ENCODE data around the gene KCNN3. TPM values are rescaled to one million over a fixed set of nuclear protein-coding genes. Genes with fewer than 3 reads are reported as not detected.

Gene KCNN3
- total and polyA plus RNA-seq, 2 donors (not counting 1 experiment from before 2014, with no cell fraction given), result 0.17 to 0.82 TPM

DNA sequence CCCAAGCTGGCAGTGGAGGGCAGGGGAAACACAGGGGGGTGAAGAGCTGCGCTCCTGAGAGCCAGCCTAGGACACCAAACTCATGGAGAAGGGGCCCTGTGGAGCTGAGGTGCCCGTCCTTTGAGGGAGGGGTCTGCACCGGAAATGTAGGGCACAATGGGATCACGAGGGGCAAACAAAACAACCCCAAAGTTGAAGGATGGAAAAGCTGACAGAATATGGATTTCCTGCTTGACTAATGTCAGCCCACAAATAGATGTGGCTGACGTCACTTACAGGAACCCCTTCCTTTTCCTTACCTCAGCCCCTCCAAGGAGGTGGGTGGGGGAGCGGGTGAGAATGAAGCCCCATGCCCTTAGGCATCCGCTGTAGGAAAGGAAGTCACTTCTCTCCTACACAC is 110.9 kb downstream of the KCNN3 start:
- CTCF ChIA-PET, result interaction anchor here (0.8 to 7.8 kb wide), 5 partner anchors 10 to 294 kb away, joined by 3 to 62 read pairs (median 15); no protein-coding TSS in a partner anchor
- Histone ChIP-seq H3K4me1 (ENCODE audit: control insufficient read depth in 2 of 2, insufficient read depth in 2 of 2, low read length in 2 of 2) (peaks cover 3 to 9% of the 10 kb centered on the region in 2 donors), H3K27me3 (replicated peaks in 1 of 4; ENCODE audit: control extremely low read depth in 1 of 4, control insufficient read depth in 3 of 4, insufficient read depth in 4 of 4, low read length in 3 of 4) (peaks cover 0 to 33% (median 11%) of the 10 kb centered on the region in 4 experiments), H3K79me2 (ENCODE audit: control insufficient read depth, insufficient read depth, low read length) (no peaks in the 10 kb centered on the region), H3K36me3 (replicated peaks in 1 of 2; ENCODE audit: control extremely low read depth in 1 of 2, control insufficient read depth in 1 of 2, extremely low read depth in 1 of 2, insufficient read depth in 2 of 2, low read length in 1 of 2) (no peaks in the 10 kb centered on the region), H3K4me2 (replicated peaks; ENCODE audit: low read depth, low read length, poor library complexity, severe bottlenecking) (no peak overlapping the region), H3K9me3 (ENCODE audit: control extremely low read depth in 1 of 3, control insufficient read depth in 2 of 3, insufficient read depth in 1 of 3, low read length in 2 of 3) (peaks cover 0 to 3% (median 0%) of the 10 kb centered on the region in 3 donors), H3K27ac (ENCODE audit: low read length in 2 of 2) (no peak overlapping the region), H2AFZ (ENCODE audit: insufficient read depth, low read depth, low read length, poor library complexity, severe bottlenecking) (no peak overlapping the region), H3K4me3 (ENCODE audit: control extremely low read depth in 1 of 5, extremely low read depth in 1 of 5, insufficient read depth in 1 of 5, low read depth in 2 of 5, low read length in 4 of 5) (no peak overlapping the region), H4K20me1 (ENCODE audit: control insufficient read depth, insufficient read depth, low read length, poor library complexity, severe bottlenecking) (no peaks in the 10 kb centered on the region), H3K9ac (ENCODE audit: low read length) (no peak overlapping the region)
- Mint-ChIP-seq H3K27me3 (peaks cover 40% of the 10 kb centered on the region), H3K27ac (no peak overlapping the region), H3K4me1 (no peaks in the 10 kb centered on the region), H3K9me3 (ENCODE audit: insufficient read depth) (no peaks in the 10 kb centered on the region), H3K4me3 (peak overlapping the region; percentile 7)
- intact Hi-C loops (cut with micrococcal nuclease), result no loop called here
- WGBS (ENCODE audit: insufficient coverage), result 33% methylated on average over 2 of the region's 7 CpGs
- ATAC-seq (ENCODE audit: low read depth) (no peak), DNase-seq (no peak)
- POLR2A ChIA-PET, result no interaction called here
- no peak for TF ChIP-seq EZH2 (IDR thresholded peaks at IDR 0.05; ENCODE audit: borderline replicate concordance, insufficient read depth, low read depth, low read length, poor library complexity, severe bottlenecking)
- TF ChIP-seq, protein P1, sequence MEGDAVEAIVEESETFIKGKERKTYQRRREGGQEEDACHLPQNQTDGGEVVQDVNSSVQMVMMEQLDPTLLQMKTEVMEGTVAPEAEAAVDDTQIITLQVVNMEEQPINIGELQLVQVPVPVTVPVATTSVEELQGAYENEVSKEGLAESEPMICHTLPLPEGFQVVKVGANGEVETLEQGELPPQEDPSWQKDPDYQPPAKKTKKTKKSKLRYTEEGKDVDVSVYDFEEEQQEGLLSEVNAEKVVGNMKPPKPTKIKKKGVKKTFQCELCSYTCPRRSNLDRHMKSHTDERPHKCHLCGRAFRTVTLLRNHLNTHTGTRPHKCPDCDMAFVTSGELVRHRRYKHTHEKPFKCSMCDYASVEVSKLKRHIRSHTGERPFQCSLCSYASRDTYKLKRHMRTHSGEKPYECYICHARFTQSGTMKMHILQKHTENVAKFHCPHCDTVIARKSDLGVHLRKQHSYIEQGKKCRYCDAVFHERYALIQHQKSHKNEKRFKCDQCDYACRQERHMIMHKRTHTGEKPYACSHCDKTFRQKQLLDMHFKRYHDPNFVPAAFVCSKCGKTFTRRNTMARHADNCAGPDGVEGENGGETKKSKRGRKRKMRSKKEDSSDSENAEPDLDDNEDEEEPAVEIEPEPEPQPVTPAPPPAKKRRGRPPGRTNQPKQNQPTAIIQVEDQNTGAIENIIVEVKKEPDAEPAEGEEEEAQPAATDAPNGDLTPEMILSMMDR (IDR thresholded peaks at IDR 0.05), result no peak

DNA sequence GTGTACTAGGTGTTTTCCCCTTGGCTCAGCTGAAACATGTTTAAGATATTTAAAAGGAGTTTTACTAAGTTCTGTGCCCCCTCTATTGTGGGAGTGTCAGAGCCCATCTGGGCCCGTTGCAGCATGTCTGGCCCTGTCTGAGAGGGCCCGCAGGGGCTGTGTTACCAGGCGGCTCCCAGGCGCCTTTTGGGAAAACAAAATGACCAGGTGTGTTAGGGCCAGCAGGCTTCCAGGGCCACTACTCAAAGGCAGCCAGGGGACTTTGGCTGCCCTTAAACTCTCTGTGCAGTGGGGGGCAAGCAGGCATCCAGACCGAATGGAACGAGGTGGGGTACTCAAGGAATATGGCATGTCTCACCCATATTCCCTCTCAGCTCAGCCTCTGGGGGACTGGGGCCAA is 111.7 kb downstream of the KCNN3 start:
- H3K27ac Mint-ChIP-seq, result no peak overlapping the region
- DNase-seq, result no peak
- no peak overlapping the region for H3K4me3 Mint-ChIP-seq
- no peak for ATAC-seq (ENCODE audit: low read depth)
- no peaks in the 10 kb centered on the region for H3K4me1 Mint-ChIP-seq
- Histone ChIP-seq H3K36me3 (replicated peaks in 1 of 2; ENCODE audit: control extremely low read depth in 1 of 2, control insufficient read depth in 1 of 2, extremely low read depth in 1 of 2, insufficient read depth in 2 of 2, low read length in 1 of 2) (no peaks in the 10 kb centered on the region), H3K4me3 (ENCODE audit: control extremely low read depth in 1 of 5, extremely low read depth in 1 of 5, insufficient read depth in 1 of 5, low read depth in 2 of 5, low read length in 4 of 5) (no peak overlapping the region), H3K9me3 (ENCODE audit: control extremely low read depth in 1 of 3, control insufficient read depth in 2 of 3, insufficient read depth in 1 of 3, low read length in 2 of 3) (peaks cover 0 to 3% (median 0%) of the 10 kb centered on the region in 3 donors), H2AFZ (ENCODE audit: insufficient read depth, low read depth, low read length, poor library complexity, severe bottlenecking) (no peak overlapping the region), H3K27ac (ENCODE audit: low read length in 2 of 2) (no peak overlapping the region), H4K20me1 (ENCODE audit: control insufficient read depth, insufficient read depth, low read length, poor library complexity, severe bottlenecking) (no peaks in the 10 kb centered on the region), H3K4me1 (ENCODE audit: control insufficient read depth in 2 of 2, insufficient read depth in 2 of 2, low read length in 2 of 2) (peaks cover 3 to 9% of the 10 kb centered on the region in 2 donors), H3K4me2 (replicated peaks; ENCODE audit: low read depth, low read length, poor library complexity, severe bottlenecking) (no peak overlapping the region), H3K79me2 (ENCODE audit: control insufficient read depth, insufficient read depth, low read length) (no peaks in the 10 kb centered on the region), H3K27me3 (replicated peaks in 1 of 4; ENCODE audit: control extremely low read depth in 1 of 4, control insufficient read depth in 3 of 4, insufficient read depth in 4 of 4, low read length in 3 of 4) (peaks cover 0 to 39% (median 11%) of the 10 kb centered on the region in 4 experiments), H3K9ac (ENCODE audit: low read length) (no peak overlapping the region)
- H3K9me3 Mint-ChIP-seq (ENCODE audit: insufficient read depth), result no peaks in the 10 kb centered on the region
- ChIA-PET CTCF (interaction anchor here (1.2 to 7.8 kb wide), 3 partner anchors 198 to 278 kb away, joined by 5 to 62 read pairs (median 56); no protein-coding TSS in a partner anchor), POLR2A (no interaction called here)
- H3K27me3 Mint-ChIP-seq, result peaks cover 41% of the 10 kb centered on the region
- no peak for TF ChIP-seq EZH2 (IDR thresholded peaks at IDR 0.05; ENCODE audit: borderline replicate concordance, insufficient read depth, low read depth, low read length, poor library complexity, severe bottlenecking)
- TF ChIP-seq, protein P1 (IDR thresholded peaks at IDR 0.05), result no peak
- WGBS (ENCODE audit: insufficient coverage), result 96% methylated on average over 4 of the region's 6 CpGs
- intact Hi-C loops (cut with micrococcal nuclease), result no loop called here

Data from B cell (primary cell).